ENCODE results near the gene ARMC5. TPM values are rescaled to one million over a fixed set of nuclear protein-coding genes. Genes with fewer than 3 reads are reported as not detected.
A peak's percentile ranks its signal among the peaks of the same experiment; 100 is the strongest.
"Not testable (repeated sequence)": the region's sequence is repeated elsewhere in the genome, so short reads cannot be mapped to it uniquely, and the experiment has no call there.

ARMC5 gene
- total RNA-seq, 2 donors from 2014 or later = 8.8 to 10.8 TPM

GRCh38 chr16:31499928-31500327 lies 40.6 kb downstream of the ARMC5 start:
- Histone ChIP-seq H3K4me3 (no peak overlapping the region), H3K36me3 (peaks cover 16% of the 10 kb centered on the region), H3K4me1 (ENCODE audit: control insufficient read depth in 1 of 2, low read depth in 2 of 2) (peaks cover 0 to 15% of the 10 kb centered on the region in 2 donors), H3K27ac (no peak overlapping the region), H3K9me3 (no peaks in the 10 kb centered on the region), H3K27me3 (replicated peaks; ENCODE audit: insufficient read depth) (no peaks in the 10 kb centered on the region)
- no peak for ATAC-seq (ENCODE audit: insufficient number of reproducible peaks, low FRiP score, low read depth)
- TF ChIP-seq CTCF (IDR thresholded peaks at IDR 0.05) = no peak
- no peak for DNase-seq (ENCODE audit: low spot score)

GRCh38 chr16:31501226-31501965 lies 42.1 kb downstream of the ARMC5 start:
- no peak for TF ChIP-seq CTCF (IDR thresholded peaks at IDR 0.05)
- H3K4me3 ChIP-seq = no peak overlapping the region
- peaks cover 11% of the 10 kb centered on the region for H3K36me3 ChIP-seq
- H3K27me3 ChIP-seq (replicated peaks; ENCODE audit: insufficient read depth) = no peaks in the 10 kb centered on the region
- DNase-seq (ENCODE audit: low spot score) (no peak), ATAC-seq (ENCODE audit: insufficient number of reproducible peaks, low FRiP score, low read depth) (no peak)
- H3K4me1 ChIP-seq (ENCODE audit: control insufficient read depth in 1 of 2, low read depth in 2 of 2) = peaks cover 0 to 16% of the 10 kb centered on the region in 2 donors
- H3K27ac ChIP-seq = no peak overlapping the region
- H3K9me3 ChIP-seq = no peaks in the 10 kb centered on the region

GRCh38 chr16:31501966-31502348 lies 42.7 kb downstream of the ARMC5 start:
- Histone ChIP-seq H3K27ac (no peak overlapping the region), H3K36me3 (peaks cover 7% of the 10 kb centered on the region), H3K27me3 (replicated peaks; ENCODE audit: insufficient read depth) (no peaks in the 10 kb centered on the region), H3K4me3 (no peak overlapping the region), H3K4me1 (ENCODE audit: control insufficient read depth in 1 of 2, low read depth in 2 of 2) (peaks cover 2 to 22% of the 10 kb centered on the region in 2 donors), H3K9me3 (no peaks in the 10 kb centered on the region)
- ATAC-seq (ENCODE audit: insufficient number of reproducible peaks, low FRiP score, low read depth) (no peak), DNase-seq (ENCODE audit: low spot score) (no peak)
- no peak for TF ChIP-seq CTCF (IDR thresholded peaks at IDR 0.05)

- peak overlapping the region; percentile 21 to 55 for H3K27ac ChIP-seq
- peaks cover 7% of the 10 kb centered on the region for H3K36me3 ChIP-seq
- peaks cover 7 to 29% of the 10 kb centered on the region in 2 donors for H3K4me1 ChIP-seq (ENCODE audit: control insufficient read depth in 1 of 2, low read depth in 2 of 2)
- H3K9me3 ChIP-seq = no peaks in the 10 kb centered on the region
- ATAC-seq (ENCODE audit: insufficient number of reproducible peaks, low FRiP score, low read depth) (no peak), DNase-seq (ENCODE audit: low spot score) (no peak)
- no peak for TF ChIP-seq CTCF (IDR thresholded peaks at IDR 0.05)
- H3K4me3 ChIP-seq = no peak overlapping the region
- no peaks in the 10 kb centered on the region for H3K27me3 ChIP-seq (replicated peaks; ENCODE audit: insufficient read depth)
Measured at GRCh38 chr16:31502981-31503380, 43.7 kb downstream of the ARMC5 start.

- H3K9me3 ChIP-seq; H3K4me3 ChIP-seq; H3K27ac ChIP-seq; DNase-seq (ENCODE audit: low spot score); ATAC-seq (ENCODE audit: insufficient number of reproducible peaks, low FRiP score, low read depth); H3K27me3 ChIP-seq (replicated peaks; ENCODE audit: insufficient read depth); H3K36me3 ChIP-seq: not testable (repeated sequence)
- peaks cover 7 to 29% of the 10 kb centered on the region in 2 donors for H3K4me1 ChIP-seq (ENCODE audit: control insufficient read depth in 1 of 2, low read depth in 2 of 2)
Measured at GRCh38 chr16:31503555-31503954, 44.3 kb downstream of the ARMC5 start.

- TF ChIP-seq CTCF (IDR thresholded peaks at IDR 0.05) = no peak
- peaks cover 7 to 32% of the 10 kb centered on the region in 2 donors for H3K4me1 ChIP-seq (ENCODE audit: control insufficient read depth in 1 of 2, low read depth in 2 of 2)
Measured at GRCh38 chr16:31504159-31504558, 44.9 kb downstream of the ARMC5 start.

More at GRCh38 chr16:31504159-31504558, 44.9 kb downstream of the ARMC5 start:
- DNase-seq (ENCODE audit: low spot score) (no peak), ATAC-seq (ENCODE audit: insufficient number of reproducible peaks, low FRiP score, low read depth) (no peak)
- Histone ChIP-seq H3K36me3 (peaks cover under 1% of the 10 kb centered on the region), H3K27ac (no peak overlapping the region), H3K9me3 (no peaks in the 10 kb centered on the region), H3K4me3 (no peak overlapping the region), H3K27me3 (replicated peaks; ENCODE audit: insufficient read depth) (no peaks in the 10 kb centered on the region)

Measured in thoracic aorta (tissue), 2 donors.